GM12873 (cell line): ENCODE measurements around the gene DNAI7.

ENCODE experiments used
- TF ChIP-seq, protein P1 (sequence below): IDR thresholded peaks from 2 replicates; pipeline ENCODE4 v1.5.1; 2012; ENCODE audit warnings: low read depth, mild to moderate bottlenecking, moderate library complexity, low read length, control low read depth; ENCODE audit not compliant: insufficient read depth; ENCODE audit errors: missing control alignments

Gene DNAI7

GRCh38 chr12:25194214-25194613, 746 bp downstream of the DNAI7 start:
- TF ChIP-seq, protein P1, sequence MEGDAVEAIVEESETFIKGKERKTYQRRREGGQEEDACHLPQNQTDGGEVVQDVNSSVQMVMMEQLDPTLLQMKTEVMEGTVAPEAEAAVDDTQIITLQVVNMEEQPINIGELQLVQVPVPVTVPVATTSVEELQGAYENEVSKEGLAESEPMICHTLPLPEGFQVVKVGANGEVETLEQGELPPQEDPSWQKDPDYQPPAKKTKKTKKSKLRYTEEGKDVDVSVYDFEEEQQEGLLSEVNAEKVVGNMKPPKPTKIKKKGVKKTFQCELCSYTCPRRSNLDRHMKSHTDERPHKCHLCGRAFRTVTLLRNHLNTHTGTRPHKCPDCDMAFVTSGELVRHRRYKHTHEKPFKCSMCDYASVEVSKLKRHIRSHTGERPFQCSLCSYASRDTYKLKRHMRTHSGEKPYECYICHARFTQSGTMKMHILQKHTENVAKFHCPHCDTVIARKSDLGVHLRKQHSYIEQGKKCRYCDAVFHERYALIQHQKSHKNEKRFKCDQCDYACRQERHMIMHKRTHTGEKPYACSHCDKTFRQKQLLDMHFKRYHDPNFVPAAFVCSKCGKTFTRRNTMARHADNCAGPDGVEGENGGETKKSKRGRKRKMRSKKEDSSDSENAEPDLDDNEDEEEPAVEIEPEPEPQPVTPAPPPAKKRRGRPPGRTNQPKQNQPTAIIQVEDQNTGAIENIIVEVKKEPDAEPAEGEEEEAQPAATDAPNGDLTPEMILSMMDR: no peak

- TF ChIP-seq, protein P1: no peak
Measured at GRCh38 chr12:25190793-25191192, 4.2 kb downstream of the DNAI7 start.

- TF ChIP-seq, protein P1: no peak
Measured at GRCh38 chr12:25189656-25190055, 5.3 kb downstream of the DNAI7 start.

GRCh38 chr12:25187781-25188180, 7.2 kb downstream of the DNAI7 start:
- TF ChIP-seq, protein P1: no peak

DNA sequence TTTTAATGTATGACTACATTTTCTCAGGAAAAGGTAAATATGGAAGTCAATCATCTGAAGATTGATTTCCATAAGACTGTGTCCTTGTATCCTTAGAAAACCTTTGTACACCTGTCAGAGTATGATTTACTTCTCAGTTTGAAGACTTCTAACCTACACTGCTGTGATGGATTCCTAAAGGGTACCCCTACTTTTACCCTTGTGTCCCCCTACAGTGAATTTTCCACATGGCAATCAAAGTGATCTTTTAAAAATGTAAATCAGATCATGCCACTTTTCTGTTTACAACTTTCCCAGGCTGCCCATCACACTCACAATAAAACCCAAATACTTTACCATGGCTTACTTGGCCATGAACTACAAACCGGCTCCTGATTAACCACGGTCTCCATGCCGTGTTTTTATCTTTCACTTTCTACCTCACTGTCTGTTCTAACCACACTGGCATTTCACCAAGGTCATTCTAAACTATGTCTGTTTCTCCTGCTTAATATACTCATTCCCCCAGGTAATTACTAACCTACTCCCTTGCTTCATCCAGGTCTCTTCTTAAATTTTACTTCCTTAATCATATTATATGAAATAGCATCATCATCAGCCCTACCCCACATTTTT, 8.1 kb downstream of the DNAI7 start:
- TF ChIP-seq, protein P1: no peak

GRCh38 chr12:25186038-25186787, 8.7 kb downstream of the DNAI7 start:
- TF ChIP-seq, protein P1: no peak

- TF ChIP-seq, protein P1: no peak
Measured at GRCh38 chr12:25184132-25184531, 10.8 kb downstream of the DNAI7 start.
